HG02610 (cell line): ENCODE data around the gene RGS5.

Experiments used
- ATAC-seq: cut with Tn5 transposase; IDR thresholded peaks from one replicate; pipeline ENCODE4 v1.9.1; 2021; ENCODE audit warnings: mild to moderate bottlenecking, moderate library complexity; ENCODE audit not compliant: unreplicated experiment

RGS5 gene

DNA sequence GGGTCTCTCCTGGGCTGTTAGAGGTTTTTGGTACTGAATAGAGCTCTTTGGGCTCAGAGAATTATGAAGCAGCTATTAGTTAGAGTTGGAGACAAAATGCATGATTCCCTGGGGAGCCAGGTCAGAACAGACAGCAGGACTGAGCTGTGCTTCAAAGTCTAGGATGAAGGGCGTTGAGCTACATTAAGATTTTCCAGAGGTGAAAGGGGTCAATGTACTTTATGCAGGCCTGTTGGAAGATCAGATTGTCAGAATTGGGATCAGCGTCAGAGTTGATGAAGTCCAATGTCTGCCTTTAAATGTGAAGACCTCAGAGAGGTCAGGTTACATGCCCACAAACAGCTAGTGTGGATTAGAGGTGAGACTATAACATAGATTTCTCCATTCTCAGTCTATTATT lies 53.8 kb downstream of the RGS5 start:
- no peak for ATAC-seq

DNA sequence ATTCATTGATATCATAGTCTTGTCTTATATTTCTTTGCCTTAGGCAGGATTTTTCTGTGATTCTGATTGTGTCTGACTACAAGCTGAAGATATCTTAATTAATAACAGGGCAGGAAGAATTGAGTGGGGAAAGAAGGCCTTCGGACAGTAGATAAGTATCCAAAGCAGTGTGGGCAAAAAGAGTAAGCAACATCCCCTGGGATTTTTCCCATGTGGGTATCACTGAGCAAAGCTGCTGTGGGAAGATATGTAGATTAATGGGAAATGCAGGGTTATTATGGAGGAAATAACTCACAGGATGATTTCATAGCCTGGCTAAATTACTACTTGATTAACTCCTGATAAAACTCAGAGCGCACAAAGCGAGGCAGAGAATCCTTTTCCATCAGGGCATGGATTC lies 55.7 kb downstream of the RGS5 start:
- ATAC-seq, result no peak

DNA sequence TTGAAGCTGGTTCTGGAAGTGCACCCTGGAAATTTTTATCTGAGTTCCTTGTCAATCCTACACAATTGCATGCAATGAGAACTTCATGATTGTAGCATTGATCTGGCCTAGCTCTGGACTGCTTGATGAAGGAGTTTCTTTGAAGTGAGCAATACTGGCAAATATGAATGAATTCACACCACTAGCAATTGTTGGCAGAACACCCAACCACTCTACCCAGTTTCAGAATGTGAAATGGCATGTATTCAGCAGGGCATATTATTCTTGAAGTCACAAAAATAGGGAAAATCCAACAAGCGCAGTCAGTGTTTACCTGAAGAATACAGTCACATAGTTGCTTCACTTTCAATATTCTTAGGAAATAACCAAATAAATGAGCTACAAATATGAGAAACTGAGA lies 57.3 kb downstream of the RGS5 start:
- ATAC-seq, result no peak

DNA sequence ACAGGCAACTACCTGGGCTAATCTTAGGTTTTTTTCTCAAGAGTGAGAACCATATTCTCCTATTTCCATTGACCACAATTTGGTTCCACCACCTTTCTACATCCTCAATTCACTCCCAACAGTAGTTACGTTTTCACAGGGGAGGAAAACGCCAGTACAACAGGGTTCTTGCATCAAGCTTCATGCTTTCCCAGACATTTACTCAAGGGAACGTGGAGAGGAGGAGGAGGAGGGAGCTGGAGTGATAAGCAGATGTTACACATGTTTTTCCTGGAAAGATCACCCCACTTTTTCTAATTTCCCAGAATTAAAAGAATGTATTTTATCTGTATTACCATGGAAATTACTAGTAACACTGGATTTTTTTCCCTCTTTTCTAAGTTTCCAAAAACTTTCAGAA lies 58.3 kb downstream of the RGS5 start:
- no peak for ATAC-seq

DNA sequence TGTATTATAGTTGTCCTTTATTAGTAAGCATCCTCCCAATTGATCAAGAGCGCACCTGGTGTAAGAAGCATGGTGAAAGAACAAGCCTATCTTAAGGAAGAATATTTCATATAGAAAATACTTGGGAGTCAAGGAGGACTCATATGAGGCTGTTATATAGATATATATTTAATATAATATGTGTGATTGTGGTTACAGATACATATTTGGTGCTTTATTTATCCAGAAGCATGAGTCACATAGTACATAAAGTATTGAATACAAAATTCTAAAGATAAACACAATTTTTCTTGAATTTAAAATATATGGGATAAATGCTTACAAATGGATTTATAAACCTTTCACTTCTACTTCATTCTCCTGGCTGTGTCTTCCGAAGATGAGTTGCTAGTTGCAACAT lies 60.6 kb downstream of the RGS5 start:
- no peak for ATAC-seq

DNA sequence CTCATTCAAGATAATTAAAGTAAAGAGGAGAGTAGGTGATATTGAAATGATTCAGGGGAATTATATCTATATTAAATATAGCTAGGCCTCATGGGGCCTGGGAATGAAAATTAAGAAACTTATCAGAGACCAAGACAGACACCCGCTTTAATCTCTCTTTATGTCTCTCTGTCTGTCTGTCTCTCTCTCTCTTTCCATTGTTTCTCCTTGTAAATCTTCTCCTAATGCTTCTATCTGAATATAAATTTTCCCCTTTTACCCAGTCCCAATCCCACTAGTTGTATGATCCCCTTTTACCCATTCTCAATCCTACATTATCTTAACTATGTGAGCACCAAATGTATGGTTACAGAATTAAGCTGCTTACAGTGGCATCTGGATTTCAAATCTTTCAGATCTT lies 61.2 kb downstream of the RGS5 start:
- no peak for ATAC-seq

DNA sequence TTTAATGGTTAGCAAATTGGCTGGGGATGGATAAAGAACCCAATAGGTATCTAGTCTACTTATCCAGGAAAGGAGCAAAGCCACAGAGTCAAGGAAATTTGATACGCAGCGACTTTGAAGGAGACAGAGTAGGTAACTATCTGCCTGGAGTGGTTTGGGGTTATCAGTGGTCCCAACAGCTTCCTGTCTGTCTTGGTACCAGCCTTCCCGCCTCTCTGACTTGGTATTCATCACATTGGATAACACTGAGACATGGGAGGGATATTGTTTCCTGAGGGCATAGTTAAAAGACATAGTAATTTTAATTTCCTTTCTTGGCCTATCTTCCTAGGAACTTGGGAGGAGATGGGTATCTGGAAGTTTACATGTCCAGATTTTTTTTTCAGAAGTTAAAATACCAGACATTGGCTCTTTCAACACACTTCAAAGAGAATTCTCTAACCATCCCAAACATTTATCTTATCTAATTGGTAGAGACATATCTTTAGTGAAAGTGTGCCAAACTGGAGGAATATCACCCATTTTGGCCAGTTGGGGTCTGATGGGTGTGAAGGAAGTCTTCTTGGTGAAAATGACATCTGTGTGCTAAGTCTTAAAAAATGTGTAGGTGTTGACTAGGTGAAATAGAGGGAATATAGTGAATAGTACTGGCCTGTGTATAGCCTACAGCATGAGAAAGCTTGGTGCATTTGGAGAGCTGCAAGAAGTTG lies 65.0 kb downstream of the RGS5 start:
- no peak for ATAC-seq

DNA sequence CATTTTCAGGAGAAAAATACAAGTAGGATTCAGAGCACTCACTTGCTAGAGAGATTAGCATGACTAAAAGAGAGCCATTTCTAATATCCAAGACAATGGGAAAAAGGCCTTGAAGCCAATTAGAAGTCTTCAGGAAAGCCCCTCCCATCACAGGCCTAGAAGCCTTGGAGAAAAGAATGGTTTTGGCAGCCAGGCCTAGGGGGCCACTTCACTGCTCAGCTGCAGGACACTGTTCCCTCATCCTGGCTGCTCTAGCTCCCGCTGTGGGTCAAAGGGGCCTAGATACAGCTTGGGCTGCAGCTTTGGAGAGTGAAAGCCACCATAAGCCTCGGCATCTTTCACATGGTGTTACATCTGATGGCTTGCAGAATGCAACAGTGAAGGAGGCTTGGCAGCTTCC lies 70.7 kb downstream of the RGS5 start:
- no peak for ATAC-seq

DNA sequence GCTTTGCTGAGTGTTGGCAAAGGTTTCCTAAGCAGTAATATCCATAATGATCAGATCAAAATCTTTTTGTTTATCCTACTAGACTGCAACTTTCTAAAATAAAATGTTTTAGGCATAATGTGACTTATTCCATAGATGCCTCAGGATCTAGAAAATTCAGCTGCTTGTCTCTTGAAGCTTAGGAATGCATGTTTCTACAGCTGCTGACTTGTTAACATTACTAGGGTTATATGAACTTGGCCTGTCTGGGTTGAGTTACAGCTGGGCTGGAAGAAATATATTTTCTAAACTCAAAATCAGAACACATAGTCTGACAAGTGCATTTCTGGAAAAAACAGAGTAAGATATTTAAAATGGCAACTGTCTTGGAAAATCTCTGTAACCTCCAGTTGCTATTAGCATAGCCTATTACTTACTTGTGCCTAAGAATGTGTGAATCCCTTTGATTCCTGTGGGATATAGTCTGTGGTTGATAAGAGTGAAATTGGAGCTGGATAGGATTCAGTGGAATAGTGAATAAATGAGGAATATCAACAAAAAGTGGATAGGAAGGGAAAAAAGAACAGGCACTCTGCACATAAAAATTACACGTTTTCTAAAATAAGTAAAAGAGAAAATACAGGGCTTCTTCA lies 72.4 kb downstream of the RGS5 start:
- ATAC-seq, result no peak

DNA sequence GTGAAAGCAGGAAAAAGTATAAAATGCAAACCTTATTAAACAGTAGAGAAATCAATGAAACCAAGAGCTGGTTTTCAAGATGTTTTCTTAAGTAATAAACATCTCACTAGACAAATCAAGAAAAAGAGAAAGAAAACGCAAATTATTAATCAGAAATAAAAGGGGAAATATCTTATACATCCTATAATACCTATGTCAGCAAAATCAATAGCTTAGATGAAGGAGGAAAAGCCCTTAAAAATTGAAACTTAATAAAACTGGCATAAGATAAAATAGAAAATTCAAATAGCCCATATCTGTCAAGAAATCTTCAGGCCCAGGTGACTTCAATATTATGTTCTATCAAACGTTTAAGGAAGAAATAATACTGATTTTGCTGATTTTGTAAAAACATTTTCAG lies 74.4 kb downstream of the RGS5 start:
- no peak for ATAC-seq

DNA sequence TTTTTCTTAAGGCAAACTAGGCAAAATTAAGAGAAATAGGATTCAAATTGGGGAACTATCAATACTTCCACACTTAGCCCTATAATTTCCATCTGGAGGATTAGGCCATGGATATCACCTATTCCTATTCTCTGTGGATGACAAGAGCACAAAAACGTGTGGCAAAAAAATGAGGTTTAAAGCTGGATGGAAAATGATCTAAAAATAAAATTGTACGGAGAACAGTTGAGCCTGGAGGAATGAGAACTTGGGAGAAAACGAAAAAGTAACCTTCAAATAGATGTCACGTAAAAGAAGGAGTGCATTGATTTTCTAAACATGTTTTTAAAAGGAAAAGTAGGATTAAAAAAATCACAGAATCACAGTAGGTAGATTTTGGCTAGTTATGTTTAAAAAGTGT lies 77.9 kb downstream of the RGS5 start:
- no peak for ATAC-seq

DNA sequence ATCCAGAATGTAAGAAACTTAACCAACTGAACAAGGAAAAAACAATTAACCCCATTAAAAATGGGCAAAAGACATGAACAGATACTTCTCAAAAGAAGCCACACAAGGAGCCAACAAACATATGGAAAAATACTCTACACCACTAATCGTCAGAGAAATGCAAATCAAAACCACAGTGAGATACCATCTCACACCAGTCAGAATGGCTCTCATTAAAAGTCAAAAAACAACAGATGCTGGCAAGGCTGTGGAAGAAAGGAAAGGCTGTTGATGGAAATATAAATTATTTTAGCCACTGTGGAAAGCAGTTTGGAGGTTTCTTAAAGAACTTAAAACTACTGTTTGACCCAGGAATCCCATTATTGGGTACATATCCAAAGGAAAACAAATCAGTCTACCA lies 82.3 kb downstream of the RGS5 start:
- ATAC-seq, result no peak

DNA sequence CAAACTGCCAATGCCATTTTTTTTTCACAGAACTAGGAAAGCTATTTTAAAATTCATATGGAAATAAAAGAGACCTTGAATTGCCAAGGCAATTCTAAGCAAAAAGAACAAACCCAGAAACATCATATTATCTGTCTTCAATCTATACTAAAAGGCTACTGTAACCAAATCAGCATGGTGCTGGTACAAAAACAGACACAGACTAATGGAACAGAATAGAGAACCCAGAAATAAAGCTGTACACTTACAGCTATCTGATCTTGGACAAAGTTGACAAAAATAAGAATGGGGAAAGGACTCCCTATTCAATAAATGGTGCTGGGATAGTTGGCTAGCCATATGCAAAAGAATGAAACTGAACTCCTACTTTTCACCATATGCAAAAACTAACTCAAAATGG lies 83.0 kb downstream of the RGS5 start:
- ATAC-seq, result no peak

DNA sequence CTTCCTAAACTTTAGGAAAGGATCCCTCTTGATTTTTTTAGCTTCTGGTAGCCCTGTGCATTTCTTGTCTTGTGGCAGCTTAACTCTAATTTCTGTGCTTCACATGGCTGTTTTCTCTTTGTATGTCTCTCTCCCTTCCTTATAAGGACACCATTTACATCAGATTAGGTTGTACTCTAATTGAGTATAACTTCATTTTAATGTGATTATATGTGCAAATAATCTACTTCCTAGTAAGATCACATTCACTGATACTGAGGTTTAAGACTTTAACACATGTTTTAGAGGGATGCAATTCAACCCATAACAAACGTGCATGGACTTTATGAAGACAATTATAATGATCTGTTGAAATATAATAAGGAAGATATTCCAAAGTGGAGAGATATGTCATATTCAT lies 86.8 kb downstream of the RGS5 start:
- no peak for ATAC-seq

DNA sequence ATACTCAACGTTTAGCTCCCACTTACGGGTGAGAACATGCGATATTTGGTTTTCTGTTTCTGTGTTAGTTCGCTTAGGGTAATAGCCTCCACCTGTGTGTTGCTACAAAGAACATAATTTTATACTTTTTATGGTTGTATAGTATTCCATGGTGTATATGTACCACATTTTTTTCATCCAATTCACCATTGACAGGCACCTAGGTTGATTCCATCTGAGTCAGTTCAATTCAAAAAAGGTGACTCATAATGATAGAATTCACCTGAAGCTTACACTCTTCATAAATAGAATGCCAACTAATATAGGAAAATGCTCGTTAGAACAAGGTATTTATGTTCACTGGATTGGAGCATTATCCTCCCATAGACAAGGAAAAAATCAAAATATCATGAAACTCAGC lies 95.1 kb downstream of the RGS5 start:
- no peak for ATAC-seq

DNA sequence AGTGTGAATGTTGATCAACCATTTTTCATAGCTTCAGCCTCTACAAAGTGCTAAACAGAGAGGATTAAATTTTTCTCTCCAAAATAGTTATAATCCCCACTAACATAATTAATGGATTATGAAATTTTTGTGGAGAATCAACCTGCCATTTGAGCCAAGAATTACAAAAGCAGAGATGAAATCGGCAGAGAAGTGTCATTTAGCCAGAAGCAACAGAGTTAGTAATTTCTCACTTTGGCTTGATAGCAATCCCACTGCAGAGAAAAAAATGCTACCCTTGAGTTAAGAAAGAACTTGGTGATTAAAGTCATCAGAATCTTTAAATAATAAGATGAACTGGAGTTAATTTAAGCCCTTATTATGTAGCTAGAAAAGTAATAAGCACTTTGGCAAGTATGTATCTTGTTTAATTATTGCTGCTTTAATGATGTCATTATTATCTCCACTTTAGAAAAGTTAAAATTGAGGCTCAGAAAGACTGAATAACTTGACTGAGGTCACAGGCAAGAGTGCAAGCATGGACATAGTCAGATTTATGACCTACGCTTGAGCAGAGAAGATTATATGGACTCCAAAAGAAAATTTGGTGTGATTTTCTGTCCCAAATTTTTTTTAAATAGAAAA lies 96.2 kb downstream of the RGS5 start:
- ATAC-seq, result no peak

DNA sequence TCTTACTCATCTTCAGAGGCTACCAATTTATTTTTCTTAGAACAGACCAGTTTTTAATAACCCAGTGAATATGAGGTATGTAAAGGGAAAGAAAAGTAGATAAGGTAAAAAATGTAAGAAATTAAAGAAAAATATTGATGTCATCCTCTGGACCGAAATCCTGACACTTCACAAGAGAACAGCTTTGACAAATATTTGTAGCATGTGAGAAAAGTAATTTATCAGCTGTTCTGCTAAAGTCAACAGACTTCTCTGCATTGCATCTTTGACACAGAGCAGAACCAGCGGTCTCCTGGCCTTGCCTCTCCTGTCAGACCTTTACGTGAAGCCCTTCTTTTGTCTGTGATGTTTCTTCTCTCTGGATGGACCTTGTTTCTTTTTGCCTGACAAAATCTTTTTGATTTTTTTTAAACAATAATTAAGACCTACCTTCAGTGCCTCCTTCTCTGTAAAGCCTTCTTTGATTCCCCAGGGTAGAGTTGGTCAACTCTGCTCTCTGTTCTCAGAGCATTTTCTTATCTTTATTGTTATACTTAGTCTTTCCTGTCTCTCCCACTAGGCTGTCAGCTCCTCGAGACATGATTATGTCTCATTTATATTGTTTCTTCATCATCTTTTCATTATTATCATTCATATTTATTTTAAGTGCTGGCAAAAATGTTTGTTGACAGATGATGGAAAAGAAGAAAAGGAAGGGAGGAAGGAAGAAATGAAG lies 98.2 kb downstream of the RGS5 start:
- no peak for ATAC-seq

DNA sequence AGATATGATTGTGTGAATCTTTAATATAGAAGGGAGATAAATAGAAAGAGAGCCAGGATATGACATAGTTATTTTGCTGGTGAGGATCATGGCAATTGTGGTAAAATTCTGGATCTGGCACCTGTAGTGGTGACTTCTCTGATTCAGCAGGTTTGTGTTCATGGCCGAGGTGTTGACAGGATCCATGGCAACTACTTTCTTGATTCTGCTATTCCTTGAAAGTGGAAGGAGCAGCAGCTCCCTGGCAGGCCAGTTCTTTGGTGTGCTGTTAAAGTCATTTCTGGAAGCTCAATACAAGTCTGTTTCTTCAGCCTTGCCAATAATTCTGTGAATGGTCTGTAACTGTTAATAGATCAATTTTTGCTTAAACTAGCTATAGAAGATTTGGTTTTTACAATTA lies 100.1 kb downstream of the RGS5 start:
- no peak for ATAC-seq

DNA sequence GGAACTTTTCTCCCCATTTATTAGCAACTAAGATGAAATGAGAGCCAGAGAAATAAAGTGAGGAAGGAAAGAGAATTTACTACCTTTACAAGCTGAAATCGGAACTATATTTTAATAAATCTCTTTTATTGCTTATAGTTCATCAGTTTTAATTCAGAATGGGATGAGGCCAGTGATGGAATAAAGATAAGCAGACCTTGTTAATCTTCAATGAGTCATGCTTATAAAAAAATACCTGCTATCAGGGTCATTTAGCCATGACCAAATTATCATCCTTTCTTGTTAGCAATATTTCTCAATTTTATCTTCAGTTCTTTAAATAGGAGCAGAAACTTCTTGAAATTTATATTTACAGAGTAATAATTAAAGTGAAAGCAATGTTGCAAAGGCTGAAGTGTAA lies 107.5 kb downstream of the RGS5 start:
- no peak for ATAC-seq

DNA sequence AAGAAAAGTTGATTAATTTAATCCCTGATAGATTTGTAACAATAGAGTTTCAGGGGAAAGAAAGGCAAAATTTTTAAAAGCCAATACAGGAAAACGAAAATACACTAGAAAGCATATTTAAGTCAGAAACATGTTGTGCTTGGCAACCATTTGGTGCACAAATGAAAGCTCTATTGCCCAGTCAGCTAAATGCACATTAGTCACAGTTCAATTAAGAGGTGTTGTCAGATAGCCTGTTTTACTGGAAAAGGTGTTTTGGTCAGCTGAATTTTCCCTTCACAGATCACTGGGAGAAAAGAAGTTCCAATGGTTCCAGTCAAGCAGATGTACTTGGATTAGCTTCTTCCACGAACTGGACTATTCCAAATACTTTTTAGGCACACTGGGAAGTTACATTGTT lies 108.1 kb downstream of the RGS5 start:
- no peak for ATAC-seq

DNA sequence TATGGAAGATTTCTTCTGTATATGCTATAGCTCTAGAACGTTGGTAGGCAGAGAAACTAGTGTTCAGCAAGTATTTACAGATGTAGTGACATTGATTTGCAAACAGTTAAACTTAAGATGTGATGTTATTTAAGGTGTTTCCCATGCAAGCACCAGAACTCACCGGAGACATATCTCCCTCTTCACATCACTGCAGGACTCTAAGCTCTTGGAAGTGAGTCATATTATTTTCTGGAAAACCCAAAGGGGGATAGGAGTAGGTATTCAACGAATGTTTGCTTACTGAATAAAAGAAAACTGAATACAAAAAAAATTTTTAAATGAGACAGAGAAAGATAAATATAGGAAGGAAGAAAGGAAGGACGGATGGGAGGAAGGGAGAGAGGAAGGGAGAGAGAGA lies 108.5 kb downstream of the RGS5 start:
- no peak for ATAC-seq

DNA sequence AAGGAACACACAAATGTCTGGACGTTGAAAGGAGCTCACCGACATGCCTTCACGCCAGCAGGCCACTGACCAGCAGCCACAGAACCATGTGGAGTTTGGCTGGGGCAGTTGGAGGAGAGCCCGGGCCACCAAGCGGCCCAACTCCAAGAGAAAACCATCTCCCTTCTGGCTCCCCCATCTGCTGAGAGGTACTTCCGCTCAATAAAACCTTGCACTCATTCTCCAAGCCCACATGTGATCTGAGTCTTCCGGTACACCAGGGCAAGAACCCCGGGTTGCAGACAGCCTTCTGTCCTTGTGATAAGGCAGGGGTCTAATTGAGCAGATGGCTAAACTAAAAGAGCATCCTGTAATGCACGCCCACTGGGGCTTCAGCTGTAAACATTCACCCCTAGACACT lies 109.1 kb downstream of the RGS5 start:
- ATAC-seq, result no peak
